Loucy (cell line): ENCODE data around the gene CELSR1.

Experiments used
- CTCF ChIP-seq: fragments of 200-600 bp; sonication (generic); conservative IDR thresholded peaks from 2 replicates; pipeline ENCODE4 v1.5.1; 2014; ENCODE audit warnings: mild to moderate bottlenecking, antibody characterized with exemption, low read length
- EZH2phosphoT487 ChIP-seq: fragments of 200-600 bp; IDR thresholded peaks from 2 replicates; pipeline ENCODE4 v1.6.1; 2018; ENCODE audit warnings: antibody characterized with exemption, mild to moderate bottlenecking, moderate library complexity, borderline replicate concordance

GRCh38 chr22:46448333-46448732 lies 89.1 kb downstream of the CELSR1 start:
- no peak for TF ChIP-seq EZH2phosphoT487
- TF ChIP-seq CTCF = no peak
